ENCODE data around the gene STK17B.

Gene STK17B

GRCh38 chr2:196183528-196184231 is 12.3 kb upstream of the STK17B start:
- H3K56ac ChIP-seq (ENCODE audit: low read length): no peak overlapping the region
- no peak overlapping the region for H4K8ac ChIP-seq (ENCODE audit: low read depth, low read length)
- H3K27ac ChIP-seq (ENCODE audit: low read depth, low read length): no peak overlapping the region
- no peaks in the 10 kb centered on the region for H3K79me1 ChIP-seq (ENCODE audit: low read length)
- H3K4ac ChIP-seq (ENCODE audit: low read depth, low read length): no peak overlapping the region
- H3K4me2 ChIP-seq (ENCODE audit: low read length): no peak overlapping the region
- no CpG with 5 or more reads among the region's 5 CpGs for WGBS (ENCODE audit: extremely low coverage, insufficient coverage, low lambda C conversion rate)
- DNase-seq: no peak
- H2AK5ac ChIP-seq (ENCODE audit: low read length): no peak overlapping the region
- no peak overlapping the region for H2BK15ac ChIP-seq (replicated peaks; ENCODE audit: low read depth)
- H2BK5ac ChIP-seq (ENCODE audit: low read length): no peak overlapping the region
- H3K9ac ChIP-seq (ENCODE audit: low read length): no peak overlapping the region
- H2BK120ac ChIP-seq (ENCODE audit: low read depth, low read length): no peak overlapping the region
- no peaks in the 10 kb centered on the region for H3K79me2 ChIP-seq (ENCODE audit: control insufficient read depth, insufficient read depth, low read length)
- no peak overlapping the region for H3K18ac ChIP-seq (ENCODE audit: low read length)
- H3K36me3 ChIP-seq (ENCODE audit: control insufficient read depth, insufficient read depth, low read length): no peaks in the 10 kb centered on the region
- no peaks in the 10 kb centered on the region for H3K4me1 ChIP-seq (ENCODE audit: control insufficient read depth, low read depth, low read length)
- H3K27me3 ChIP-seq (ENCODE audit: insufficient read depth, low read length, poor library complexity): no peaks in the 10 kb centered on the region
- no peak overlapping the region for H3K4me3 ChIP-seq (ENCODE audit: low read length)
- no peak overlapping the region for H3K23ac ChIP-seq (ENCODE audit: low read length)
- no peak overlapping the region for H4K5ac ChIP-seq (ENCODE audit: low read length)

DNA sequence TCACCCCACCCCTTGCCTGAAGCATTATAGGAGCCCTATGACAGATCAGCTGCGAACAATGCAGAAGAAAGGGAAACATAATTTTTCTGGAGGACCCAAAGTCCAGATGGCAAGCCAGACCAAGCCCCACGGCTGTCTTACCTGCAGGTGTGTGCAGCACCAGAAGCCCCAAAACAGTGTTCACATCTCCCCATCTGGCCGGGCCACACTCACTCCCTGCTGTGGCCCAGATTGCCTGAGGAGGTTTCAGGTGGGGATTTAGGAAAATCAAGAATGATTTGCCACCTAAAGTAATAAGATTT is 11.7 kb upstream of the STK17B start:
- Histone ChIP-seq H2AK5ac (ENCODE audit: low read length) (no peak overlapping the region), H3K56ac (ENCODE audit: low read length) (no peak overlapping the region), H2BK120ac (ENCODE audit: low read depth, low read length) (no peak overlapping the region), H3K4me2 (ENCODE audit: low read length) (no peak overlapping the region), H3K4me1 (ENCODE audit: control insufficient read depth, low read depth, low read length) (no peaks in the 10 kb centered on the region), H3K23ac (ENCODE audit: low read length) (no peak overlapping the region), H3K27me3 (ENCODE audit: insufficient read depth, low read length, poor library complexity) (no peaks in the 10 kb centered on the region), H2BK15ac (replicated peaks; ENCODE audit: low read depth) (no peak overlapping the region), H3K4ac (ENCODE audit: low read depth, low read length) (no peak overlapping the region), H2BK5ac (ENCODE audit: low read length) (no peak overlapping the region), H3K27ac (ENCODE audit: low read depth, low read length) (no peak overlapping the region), H3K9ac (ENCODE audit: low read length) (no peak overlapping the region), H3K79me1 (ENCODE audit: low read length) (no peaks in the 10 kb centered on the region), H3K79me2 (ENCODE audit: control insufficient read depth, insufficient read depth, low read length) (no peaks in the 10 kb centered on the region), H3K36me3 (ENCODE audit: control insufficient read depth, insufficient read depth, low read length) (no peaks in the 10 kb centered on the region), H3K4me3 (ENCODE audit: low read length) (no peak overlapping the region), H4K8ac (ENCODE audit: low read depth, low read length) (no peak overlapping the region), H4K5ac (ENCODE audit: low read length) (no peak overlapping the region), H3K18ac (ENCODE audit: low read length) (no peak overlapping the region)
- no CpG with 5 or more reads among the region's 3 CpGs for WGBS (ENCODE audit: extremely low coverage, insufficient coverage, low lambda C conversion rate)
- DNase-seq: no peak

DNA sequence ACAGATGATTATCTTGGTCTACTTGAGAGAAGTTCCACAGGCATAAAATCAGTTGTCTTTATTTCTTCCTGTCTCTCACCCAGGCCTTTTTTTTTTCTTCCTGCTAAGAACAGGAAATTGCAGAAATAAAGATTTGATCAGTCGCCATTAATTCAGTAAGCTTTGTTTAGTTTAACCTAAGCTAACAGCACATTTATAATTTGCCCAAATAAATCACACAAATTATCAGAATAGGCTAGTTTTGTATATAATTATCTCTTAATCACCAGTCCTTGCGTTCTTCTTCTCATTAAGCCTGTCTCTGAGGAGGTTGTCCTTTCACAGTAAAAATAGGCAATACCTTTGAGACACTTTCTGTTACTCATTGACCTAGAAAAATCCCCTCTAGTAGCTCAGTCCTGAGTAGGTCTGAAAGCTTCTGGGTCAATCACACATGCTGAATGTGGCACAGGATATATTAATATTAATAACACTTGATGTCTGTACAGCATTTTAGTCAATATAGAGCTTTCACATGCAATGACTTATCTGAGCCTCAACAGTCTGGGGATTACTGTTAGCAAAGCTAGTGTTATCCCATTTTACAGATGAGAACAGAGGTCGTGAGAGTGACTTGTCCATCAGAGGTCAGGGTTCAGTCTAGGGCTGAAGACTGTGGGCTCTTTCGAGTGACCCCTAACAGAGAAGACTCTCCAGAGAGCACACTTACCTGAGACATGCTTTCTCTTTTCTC is 11.2 kb upstream of the STK17B start:
- no CpG with 5 or more reads among the region's 4 CpGs for WGBS (ENCODE audit: extremely low coverage, insufficient coverage, low lambda C conversion rate)
- Histone ChIP-seq H2AK5ac (ENCODE audit: low read length) (no peak overlapping the region), H3K79me1 (ENCODE audit: low read length) (no peaks in the 10 kb centered on the region), H3K27me3 (ENCODE audit: insufficient read depth, low read length, poor library complexity) (no peaks in the 10 kb centered on the region), H3K9ac (ENCODE audit: low read length) (no peak overlapping the region), H3K79me2 (ENCODE audit: control insufficient read depth, insufficient read depth, low read length) (no peaks in the 10 kb centered on the region), H3K4me3 (ENCODE audit: low read length) (no peak overlapping the region), H3K18ac (ENCODE audit: low read length) (no peak overlapping the region), H2BK120ac (ENCODE audit: low read depth, low read length) (no peak overlapping the region), H3K4me2 (ENCODE audit: low read length) (no peak overlapping the region), H3K36me3 (ENCODE audit: control insufficient read depth, insufficient read depth, low read length) (no peaks in the 10 kb centered on the region), H2BK15ac (replicated peaks; ENCODE audit: low read depth) (no peak overlapping the region), H3K56ac (ENCODE audit: low read length) (no peak overlapping the region), H3K23ac (ENCODE audit: low read length) (no peak overlapping the region), H4K5ac (ENCODE audit: low read length) (no peak overlapping the region), H4K8ac (ENCODE audit: low read depth, low read length) (no peak overlapping the region), H3K4me1 (ENCODE audit: control insufficient read depth, low read depth, low read length) (no peaks in the 10 kb centered on the region), H3K4ac (ENCODE audit: low read depth, low read length) (no peak overlapping the region), H2BK5ac (ENCODE audit: low read length) (no peak overlapping the region), H3K27ac (ENCODE audit: low read depth, low read length) (no peak overlapping the region)
- DNase-seq: no peak

DNA sequence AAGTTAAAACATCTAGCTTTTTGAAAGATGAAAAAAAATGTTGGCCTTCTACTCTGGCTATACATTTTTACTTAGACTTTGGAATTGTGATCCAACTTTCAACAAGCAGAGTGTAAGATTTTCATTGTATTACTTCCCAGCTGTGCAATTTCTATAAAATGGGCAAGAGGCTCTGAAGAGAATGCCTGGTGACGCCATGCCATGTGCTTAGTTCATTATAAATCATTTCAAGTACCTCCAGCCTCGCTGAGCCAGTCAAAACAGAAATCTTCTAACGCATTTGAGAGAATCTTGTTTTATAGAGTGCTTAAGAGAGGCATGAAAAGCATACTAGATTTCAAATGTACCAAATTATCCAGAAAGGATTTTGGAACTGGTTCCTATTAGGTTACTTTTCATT is 10.1 kb upstream of the STK17B start:
- no peak overlapping the region for H3K4ac ChIP-seq (ENCODE audit: low read depth, low read length)
- no peak overlapping the region for H4K8ac ChIP-seq (ENCODE audit: low read depth, low read length)
- no peaks in the 10 kb centered on the region for H3K4me1 ChIP-seq (ENCODE audit: control insufficient read depth, low read depth, low read length)
- H3K27ac ChIP-seq (ENCODE audit: low read depth, low read length): no peak overlapping the region
- H3K79me2 ChIP-seq (ENCODE audit: control insufficient read depth, insufficient read depth, low read length): no peaks in the 10 kb centered on the region
- H3K79me1 ChIP-seq (ENCODE audit: low read length): no peaks in the 10 kb centered on the region
- no peak overlapping the region for H3K18ac ChIP-seq (ENCODE audit: low read length)
- H3K36me3 ChIP-seq (ENCODE audit: control insufficient read depth, insufficient read depth, low read length): no peaks in the 10 kb centered on the region
- H2BK15ac ChIP-seq (replicated peaks; ENCODE audit: low read depth): no peak overlapping the region
- H4K5ac ChIP-seq (ENCODE audit: low read length): no peak overlapping the region
- no peak overlapping the region for H3K56ac ChIP-seq (ENCODE audit: low read length)
- WGBS (ENCODE audit: extremely low coverage, insufficient coverage, low lambda C conversion rate): no CpG with 5 or more reads among the region's 3 CpGs
- H2BK120ac ChIP-seq (ENCODE audit: low read depth, low read length): no peak overlapping the region
- H3K23ac ChIP-seq (ENCODE audit: low read length): no peak overlapping the region
- DNase-seq: no peak
- no peak overlapping the region for H3K4me3 ChIP-seq (ENCODE audit: low read length)
- no peak overlapping the region for H2AK5ac ChIP-seq (ENCODE audit: low read length)
- no peak overlapping the region for H3K4me2 ChIP-seq (ENCODE audit: low read length)
- H3K27me3 ChIP-seq (ENCODE audit: insufficient read depth, low read length, poor library complexity): no peaks in the 10 kb centered on the region
- H3K9ac ChIP-seq (ENCODE audit: low read length): no peak overlapping the region
- H2BK5ac ChIP-seq (ENCODE audit: low read length): no peak overlapping the region

GRCh38 chr2:196177124-196177523 is 5.7 kb upstream of the STK17B start:
- no peak overlapping the region for H3K4me3 ChIP-seq (ENCODE audit: low read length)
- no peaks in the 10 kb centered on the region for H3K4me1 ChIP-seq (ENCODE audit: control insufficient read depth, low read depth, low read length)
- no peak overlapping the region for H3K27ac ChIP-seq (ENCODE audit: low read depth, low read length)
- H3K56ac ChIP-seq (ENCODE audit: low read length): no peak overlapping the region
- no peaks in the 10 kb centered on the region for H3K79me2 ChIP-seq (ENCODE audit: control insufficient read depth, insufficient read depth, low read length)
- no peak overlapping the region for H3K4ac ChIP-seq (ENCODE audit: low read depth, low read length)
- H4K5ac ChIP-seq (ENCODE audit: low read length): no peak overlapping the region
- WGBS (ENCODE audit: extremely low coverage, insufficient coverage, low lambda C conversion rate): no CpG with 5 or more reads among the region's 2 CpGs
- DNase-seq: peak; percentile 44
- no peaks in the 10 kb centered on the region for H3K27me3 ChIP-seq (ENCODE audit: insufficient read depth, low read length, poor library complexity)
- H3K23ac ChIP-seq (ENCODE audit: low read length): no peak overlapping the region
- H3K18ac ChIP-seq (ENCODE audit: low read length): no peak overlapping the region
- no peak overlapping the region for H4K8ac ChIP-seq (ENCODE audit: low read depth, low read length)
- no peak overlapping the region for H2BK15ac ChIP-seq (replicated peaks; ENCODE audit: low read depth)
- H3K9ac ChIP-seq (ENCODE audit: low read length): no peak overlapping the region
- H2BK120ac ChIP-seq (ENCODE audit: low read depth, low read length): no peak overlapping the region
- H3K4me2 ChIP-seq (ENCODE audit: low read length): no peak overlapping the region
- no peak overlapping the region for H2BK5ac ChIP-seq (ENCODE audit: low read length)
- no peaks in the 10 kb centered on the region for H3K79me1 ChIP-seq (ENCODE audit: low read length)
- no peak overlapping the region for H2AK5ac ChIP-seq (ENCODE audit: low read length)
- no peaks in the 10 kb centered on the region for H3K36me3 ChIP-seq (ENCODE audit: control insufficient read depth, insufficient read depth, low read length)

All from mesendoderm (in vitro differentiated cells).